ENCODE data around the gene U2AF2.

GRCh38 chr19:55674841-55675660, 20.2 kb downstream of the U2AF2 start, which contains the start of gene EPN1:
- TF ChIP-seq ZNF610 (tag by site-specific recombination; IDR thresholded peaks at IDR 0.05; ENCODE audit: borderline replicate concordance) (no peak), MZF1 (tag by site-specific recombination; IDR thresholded peaks at IDR 0.05; ENCODE audit: borderline replicate concordance) (no peak), ZSCAN16 (tag by site-specific recombination; IDR thresholded peaks at IDR 0.05) (no peak)
- TF ChIP-seq, protein P1, sequence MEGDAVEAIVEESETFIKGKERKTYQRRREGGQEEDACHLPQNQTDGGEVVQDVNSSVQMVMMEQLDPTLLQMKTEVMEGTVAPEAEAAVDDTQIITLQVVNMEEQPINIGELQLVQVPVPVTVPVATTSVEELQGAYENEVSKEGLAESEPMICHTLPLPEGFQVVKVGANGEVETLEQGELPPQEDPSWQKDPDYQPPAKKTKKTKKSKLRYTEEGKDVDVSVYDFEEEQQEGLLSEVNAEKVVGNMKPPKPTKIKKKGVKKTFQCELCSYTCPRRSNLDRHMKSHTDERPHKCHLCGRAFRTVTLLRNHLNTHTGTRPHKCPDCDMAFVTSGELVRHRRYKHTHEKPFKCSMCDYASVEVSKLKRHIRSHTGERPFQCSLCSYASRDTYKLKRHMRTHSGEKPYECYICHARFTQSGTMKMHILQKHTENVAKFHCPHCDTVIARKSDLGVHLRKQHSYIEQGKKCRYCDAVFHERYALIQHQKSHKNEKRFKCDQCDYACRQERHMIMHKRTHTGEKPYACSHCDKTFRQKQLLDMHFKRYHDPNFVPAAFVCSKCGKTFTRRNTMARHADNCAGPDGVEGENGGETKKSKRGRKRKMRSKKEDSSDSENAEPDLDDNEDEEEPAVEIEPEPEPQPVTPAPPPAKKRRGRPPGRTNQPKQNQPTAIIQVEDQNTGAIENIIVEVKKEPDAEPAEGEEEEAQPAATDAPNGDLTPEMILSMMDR (tag by site-specific recombination; IDR thresholded peaks at IDR 0.05): no peak

Measured in HEK293 (cell line).